Measurements from ENCODE around the gene TRIM24. TPM values are rescaled to one million over a fixed set of nuclear protein-coding genes. Genes with fewer than 3 reads are reported as not detected.
A peak's percentile ranks its signal among the peaks of the same experiment; 100 is the strongest.

Gene TRIM24
- total and polyA plus RNA-seq, 8 donors = 4.4 to 19.2 (median 12.4) TPM

DNA sequence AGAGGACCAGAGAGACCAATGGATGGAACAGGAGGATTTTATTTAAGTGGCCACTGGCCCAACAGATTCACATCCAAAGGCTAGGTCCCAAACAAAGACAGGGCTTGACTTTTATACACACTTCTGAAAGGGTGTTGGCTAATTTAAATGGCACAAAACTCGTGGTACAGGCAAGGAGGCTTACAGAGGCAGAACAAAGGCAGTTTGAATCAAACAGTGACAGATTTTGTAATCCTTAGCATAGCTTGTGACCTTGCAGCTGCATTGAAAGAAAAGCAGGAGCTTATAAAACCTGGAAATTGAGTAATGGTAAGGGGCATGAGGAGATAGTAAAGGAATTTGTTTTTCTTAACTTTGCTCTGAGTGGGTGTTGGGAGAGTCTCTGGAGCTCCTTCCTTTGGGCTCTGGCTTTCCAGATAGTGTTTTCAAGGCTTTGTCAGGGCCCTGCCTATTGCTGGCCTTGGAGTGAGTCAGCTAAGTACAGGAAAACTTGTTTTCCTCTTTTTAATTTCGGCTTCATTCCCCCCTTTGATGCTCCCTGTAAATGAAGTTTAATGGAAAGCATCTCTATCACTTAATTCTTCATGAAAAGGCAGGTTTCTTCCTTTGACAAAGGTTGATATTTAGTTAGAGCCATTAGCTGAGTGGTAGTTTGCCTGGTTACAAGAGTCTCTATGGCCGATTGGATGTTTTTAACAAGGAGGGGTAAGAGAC, 96.9 kb downstream of the TRIM24 start:
- H3K27me3 ChIP-seq = no peaks in the 10 kb centered on the region
- H3K4me1 ChIP-seq = no peaks in the 10 kb centered on the region
- TF ChIP-seq, protein P1, sequence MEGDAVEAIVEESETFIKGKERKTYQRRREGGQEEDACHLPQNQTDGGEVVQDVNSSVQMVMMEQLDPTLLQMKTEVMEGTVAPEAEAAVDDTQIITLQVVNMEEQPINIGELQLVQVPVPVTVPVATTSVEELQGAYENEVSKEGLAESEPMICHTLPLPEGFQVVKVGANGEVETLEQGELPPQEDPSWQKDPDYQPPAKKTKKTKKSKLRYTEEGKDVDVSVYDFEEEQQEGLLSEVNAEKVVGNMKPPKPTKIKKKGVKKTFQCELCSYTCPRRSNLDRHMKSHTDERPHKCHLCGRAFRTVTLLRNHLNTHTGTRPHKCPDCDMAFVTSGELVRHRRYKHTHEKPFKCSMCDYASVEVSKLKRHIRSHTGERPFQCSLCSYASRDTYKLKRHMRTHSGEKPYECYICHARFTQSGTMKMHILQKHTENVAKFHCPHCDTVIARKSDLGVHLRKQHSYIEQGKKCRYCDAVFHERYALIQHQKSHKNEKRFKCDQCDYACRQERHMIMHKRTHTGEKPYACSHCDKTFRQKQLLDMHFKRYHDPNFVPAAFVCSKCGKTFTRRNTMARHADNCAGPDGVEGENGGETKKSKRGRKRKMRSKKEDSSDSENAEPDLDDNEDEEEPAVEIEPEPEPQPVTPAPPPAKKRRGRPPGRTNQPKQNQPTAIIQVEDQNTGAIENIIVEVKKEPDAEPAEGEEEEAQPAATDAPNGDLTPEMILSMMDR (IDR thresholded peaks at IDR 0.05) = no peak
- no peak overlapping the region for H3K4me3 ChIP-seq
- H3K27ac ChIP-seq = no peak overlapping the region
- intact Hi-C loops (cut with DNase I) = no loop called here
- WGBS, 2 donors = 97 to 99% methylated on average over 3 of the region's 3 CpGs
- no peak for FAIRE-seq
- peaks cover 3 to 71% (median 44%) of the 10 kb centered on the region in 3 donors for H3K36me3 ChIP-seq
- ATAC-seq = no peak
- H3K9me3 ChIP-seq = peaks cover 0 to 9% (median 2%) of the 10 kb centered on the region in 4 donors
- no peak for DNase-seq

DNA sequence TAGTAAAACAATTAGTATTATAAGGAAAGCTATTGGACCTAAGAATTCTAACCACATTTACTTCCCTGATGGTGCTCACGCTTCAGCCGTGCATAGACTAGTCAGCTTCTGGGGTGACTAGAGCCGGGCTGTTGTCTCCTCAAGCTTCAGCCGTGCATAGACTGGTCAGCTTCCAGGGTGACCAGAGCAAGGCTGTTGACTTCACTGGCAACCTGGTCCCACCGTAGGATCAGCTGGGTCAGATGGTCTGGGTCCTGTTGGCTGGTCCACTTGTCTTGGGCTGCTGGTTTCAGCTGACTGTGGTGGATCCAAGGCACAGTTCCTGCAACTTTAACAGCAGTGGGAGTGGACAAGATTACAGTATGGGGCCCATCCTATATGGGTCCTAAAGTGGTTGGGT, 99.4 kb downstream of the TRIM24 start:
- Histone ChIP-seq H3K36me3 (peaks cover 3 to 69% (median 48%) of the 10 kb centered on the region in 3 donors), H3K9me3 (peaks cover 0 to 9% (median 2%) of the 10 kb centered on the region in 4 donors), H3K4me1 (no peaks in the 10 kb centered on the region), H3K27me3 (no peaks in the 10 kb centered on the region), H3K4me3 (no peak overlapping the region), H3K27ac (no peak overlapping the region)
- TF ChIP-seq, protein P1 (IDR thresholded peaks at IDR 0.05) = no peak
- ATAC-seq = no peak
- 98 to 100% methylated on average over 5 of the region's 5 CpGs for WGBS, 2 donors
- no peak for FAIRE-seq
- DNase-seq = no peak
- intact Hi-C loops (cut with DNase I) = no loop called here

DNA sequence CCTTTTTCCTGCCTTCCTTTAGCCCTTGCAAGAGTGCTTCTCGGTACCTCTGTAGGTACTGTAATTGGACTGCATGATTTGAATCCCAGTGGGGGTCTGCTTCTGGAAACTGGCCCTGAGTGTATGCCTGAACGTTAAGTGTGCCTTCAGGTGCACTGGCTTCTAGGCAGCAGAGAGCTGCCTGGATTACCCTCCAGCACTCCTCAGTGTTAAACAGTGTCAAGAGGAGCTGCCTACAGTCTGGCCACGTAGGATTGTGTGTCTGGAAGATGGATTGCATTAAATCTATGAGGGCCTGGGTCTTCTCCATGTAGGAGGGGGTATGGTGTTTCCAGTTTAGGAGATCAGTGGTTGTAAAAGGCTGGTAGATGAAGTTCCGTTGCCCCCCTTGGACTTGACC, 103.7 kb downstream of the TRIM24 start:
- FAIRE-seq (no peak), DNase-seq (no peak), ATAC-seq (no peak)
- Histone ChIP-seq H3K27me3 (no peaks in the 10 kb centered on the region), H3K4me3 (no peak overlapping the region), H3K36me3 (peaks cover 0 to 61% (median 39%) of the 10 kb centered on the region in 3 donors), H3K27ac (no peak overlapping the region), H3K9me3 (peaks cover 0 to 6% (median 0%) of the 10 kb centered on the region in 4 donors), H3K4me1 (no peaks in the 10 kb centered on the region)
- TF ChIP-seq, protein P1 (IDR thresholded peaks at IDR 0.05) = no peak
- WGBS, 2 donors = 84 to 88% methylated on average over 4 of the region's 4 CpGs
- intact Hi-C loops (cut with DNase I) = no loop called here

DNA sequence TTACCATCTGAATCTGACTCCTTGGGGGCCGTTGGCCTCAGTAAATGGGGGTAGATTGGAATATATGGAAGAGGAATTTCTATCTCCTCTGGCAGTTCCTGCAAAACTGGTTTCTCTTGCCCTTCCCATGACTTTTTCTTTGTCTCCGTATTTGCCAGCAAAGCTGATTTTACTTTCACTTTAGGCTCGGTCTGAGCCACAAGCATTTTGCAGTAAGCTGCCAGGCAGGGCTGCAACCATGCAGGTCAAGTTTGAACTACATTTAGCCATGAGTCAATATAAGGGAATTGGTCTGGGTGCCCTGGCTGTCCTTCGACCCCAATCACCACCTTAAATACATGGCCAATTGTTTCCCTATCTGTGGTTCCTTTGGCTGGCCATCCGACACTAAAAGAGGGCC, 104.3 kb downstream of the TRIM24 start:
- H3K36me3 ChIP-seq = peaks cover 0 to 65% (median 41%) of the 10 kb centered on the region in 3 donors
- FAIRE-seq = no peak
- WGBS, 2 donors = 86 to 88% methylated on average over 5 of the region's 5 CpGs
- H3K4me3 ChIP-seq = no peak overlapping the region
- ATAC-seq = peak in 2 of 4 donors; percentile 34 to 47
- no peak overlapping the region for H3K27ac ChIP-seq
- TF ChIP-seq, protein P1 (IDR thresholded peaks at IDR 0.05) = no peak
- no peak for DNase-seq
- H3K27me3 ChIP-seq = no peaks in the 10 kb centered on the region
- intact Hi-C loops (cut with DNase I) = no loop called here
- no peaks in the 10 kb centered on the region for H3K4me1 ChIP-seq
- H3K9me3 ChIP-seq = peaks cover 0 to 6% (median 0%) of the 10 kb centered on the region in 4 donors

DNA sequence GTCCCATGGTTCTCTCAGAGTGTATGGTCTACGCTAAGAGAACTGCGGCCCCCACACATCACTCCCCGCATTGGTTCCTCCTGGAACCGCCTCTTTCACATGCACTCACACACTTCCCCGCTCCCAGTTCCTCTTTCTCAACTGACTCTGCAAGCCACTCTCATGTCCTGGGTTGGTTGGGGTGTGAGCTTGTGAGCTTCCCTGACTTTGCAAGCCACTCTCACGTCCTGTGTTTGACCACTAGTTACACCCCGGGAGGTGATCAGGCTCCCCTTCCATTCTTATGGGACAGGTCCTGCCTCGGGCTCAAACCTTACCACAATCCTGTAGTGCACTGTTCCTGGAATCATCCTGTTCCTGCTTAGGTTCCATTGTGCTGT, 105.0 kb downstream of the TRIM24 start:
- H3K4me1 ChIP-seq = no peaks in the 10 kb centered on the region
- peak in 1 of 4 donors; percentile 13 for ATAC-seq
- peaks cover 0 to 6% (median 0%) of the 10 kb centered on the region in 4 donors for H3K9me3 ChIP-seq
- peaks cover 0 to 67% (median 39%) of the 10 kb centered on the region in 3 donors for H3K36me3 ChIP-seq
- FAIRE-seq = no peak
- no peak for DNase-seq
- H3K4me3 ChIP-seq = no peak overlapping the region
- no peak overlapping the region for H3K27ac ChIP-seq
- intact Hi-C loops (cut with DNase I) = no loop called here
- H3K27me3 ChIP-seq = no peaks in the 10 kb centered on the region
- WGBS, 2 donors = 98% methylated on average over 8 of the region's 8 CpGs
- TF ChIP-seq, protein P1 (IDR thresholded peaks at IDR 0.05) = no peak
